HG03354 (cell line): ENCODE results near the gene MAPK8.
"Not testable (repeated sequence)": the region's sequence is repeated elsewhere in the genome, so short reads cannot be mapped to it uniquely, and the experiment has no call there.

Experiments used
- ATAC-seq: cut with Tn5 transposase; IDR thresholded peaks from one replicate; pipeline ENCODE4 v1.9.1; 2021; ENCODE audit warnings: mild to moderate bottlenecking; ENCODE audit not compliant: unreplicated experiment, poor library complexity, severe bottlenecking

The MAPK8 gene

DNA sequence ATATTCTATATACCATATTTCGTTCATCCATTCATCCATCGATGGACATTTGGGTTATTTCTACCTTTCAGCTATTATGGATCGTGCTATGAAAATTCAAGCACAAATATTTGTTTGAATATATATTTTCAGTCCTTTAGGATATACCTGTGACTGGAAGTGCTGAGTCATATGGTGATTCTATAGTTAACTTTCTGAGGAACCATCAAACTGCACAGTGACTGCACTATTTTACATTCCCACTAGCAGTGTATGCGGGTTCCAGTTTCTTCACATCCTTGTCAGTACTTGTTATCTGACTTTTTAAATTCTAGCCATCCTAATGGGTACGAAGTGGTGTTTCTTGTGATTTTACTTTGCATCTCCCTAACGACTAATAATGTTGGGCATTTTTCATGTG is 104.0 kb downstream of the MAPK8 start:
- ATAC-seq, result no peak

DNA sequence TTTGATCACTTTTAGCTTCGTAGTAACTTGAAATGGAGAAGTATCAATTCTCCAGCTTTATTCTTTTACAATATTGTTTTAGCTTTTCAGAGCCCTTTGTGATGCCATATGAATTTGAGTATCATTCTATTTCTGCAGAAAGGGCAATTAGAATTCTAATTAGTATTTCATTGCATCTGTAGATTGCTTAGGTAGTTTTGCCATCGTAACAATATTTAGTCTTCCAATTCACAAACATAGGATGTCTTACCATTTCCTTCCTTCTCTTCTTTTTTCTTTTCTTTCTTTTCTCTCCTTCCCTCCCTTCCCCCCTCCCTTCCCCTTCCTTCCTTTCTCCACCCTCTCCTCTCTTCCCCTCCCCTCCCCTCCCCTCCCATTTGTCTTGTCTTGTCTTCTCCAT is 105.0 kb downstream of the MAPK8 start:
- no peak for ATAC-seq

DNA sequence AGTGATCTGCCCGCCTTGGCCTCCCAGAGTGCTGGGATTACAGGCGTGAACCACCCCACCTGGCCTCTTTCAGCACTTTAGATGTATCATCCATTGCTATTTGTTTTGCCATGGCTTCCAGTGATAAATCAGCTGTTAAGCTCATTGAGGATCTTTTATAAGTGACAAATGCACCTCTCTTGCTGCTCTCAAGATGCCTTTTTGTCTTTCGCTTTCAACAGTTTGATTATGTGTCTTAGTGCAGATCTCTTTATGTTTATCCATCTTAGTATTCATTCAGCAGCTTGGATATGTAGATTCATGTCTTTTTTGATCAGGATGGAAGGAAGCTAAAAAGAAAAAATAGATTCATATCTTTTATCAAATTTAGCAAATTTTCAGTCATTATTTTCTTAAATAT is 105.6 kb downstream of the MAPK8 start:
- ATAC-seq, result no peak

DNA sequence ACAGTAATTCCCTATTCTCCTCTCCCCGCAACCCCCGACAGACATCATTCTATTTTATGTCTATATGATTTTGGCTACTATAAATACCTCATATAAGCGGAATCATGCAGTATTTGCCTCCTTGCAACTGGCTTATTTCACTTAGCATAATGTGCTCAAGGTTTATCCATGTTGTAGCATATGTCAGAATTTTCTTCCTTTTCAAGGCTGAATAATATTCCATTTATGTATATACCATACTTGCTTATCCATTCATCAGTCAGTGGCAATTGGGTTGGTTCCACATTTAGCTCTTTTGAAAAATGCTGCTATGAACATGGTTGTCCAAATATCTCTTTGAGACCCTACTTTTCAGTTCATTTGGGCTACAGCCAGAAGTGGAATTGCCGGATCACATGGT is 106.5 kb downstream of the MAPK8 start:
- no peak for ATAC-seq

DNA sequence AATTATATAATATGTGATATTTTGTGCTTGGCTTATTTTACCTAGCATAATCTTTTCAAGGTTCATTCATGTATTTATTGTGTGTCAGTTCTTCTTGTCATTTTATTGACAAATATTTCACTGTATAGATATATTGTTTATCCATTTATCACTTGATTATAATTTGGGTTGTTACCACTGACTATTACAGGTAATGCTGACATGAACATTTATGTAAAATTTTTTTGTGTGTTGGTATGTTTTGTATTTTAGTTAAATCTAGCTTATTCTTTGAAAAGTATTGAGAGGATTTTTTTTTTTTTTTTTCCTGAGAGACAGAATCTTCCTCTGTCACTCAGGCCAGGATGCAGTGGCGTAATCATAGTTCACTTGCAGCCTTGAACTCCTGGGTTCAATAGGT is 107.7 kb downstream of the MAPK8 start:
- ATAC-seq, result no peak

DNA sequence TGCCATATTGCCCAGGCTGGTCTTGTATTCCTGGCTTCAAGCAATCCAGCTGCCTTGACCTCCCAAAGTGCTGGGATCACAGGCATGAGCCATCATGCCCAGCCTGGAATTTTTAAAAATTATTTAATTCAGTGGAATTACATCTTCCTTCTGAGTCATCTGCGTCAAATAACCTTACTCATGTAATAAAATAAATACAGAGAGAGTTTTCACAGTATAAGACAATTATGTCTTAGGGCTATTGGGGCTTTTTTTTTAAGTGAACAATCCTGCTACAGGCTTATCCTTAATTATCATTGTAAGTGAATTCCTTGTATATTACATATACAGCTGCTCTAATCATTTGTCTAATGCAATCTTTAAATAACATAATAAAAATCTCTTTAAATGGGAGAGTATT is 108.3 kb downstream of the MAPK8 start:
- ATAC-seq, result no peak

DNA sequence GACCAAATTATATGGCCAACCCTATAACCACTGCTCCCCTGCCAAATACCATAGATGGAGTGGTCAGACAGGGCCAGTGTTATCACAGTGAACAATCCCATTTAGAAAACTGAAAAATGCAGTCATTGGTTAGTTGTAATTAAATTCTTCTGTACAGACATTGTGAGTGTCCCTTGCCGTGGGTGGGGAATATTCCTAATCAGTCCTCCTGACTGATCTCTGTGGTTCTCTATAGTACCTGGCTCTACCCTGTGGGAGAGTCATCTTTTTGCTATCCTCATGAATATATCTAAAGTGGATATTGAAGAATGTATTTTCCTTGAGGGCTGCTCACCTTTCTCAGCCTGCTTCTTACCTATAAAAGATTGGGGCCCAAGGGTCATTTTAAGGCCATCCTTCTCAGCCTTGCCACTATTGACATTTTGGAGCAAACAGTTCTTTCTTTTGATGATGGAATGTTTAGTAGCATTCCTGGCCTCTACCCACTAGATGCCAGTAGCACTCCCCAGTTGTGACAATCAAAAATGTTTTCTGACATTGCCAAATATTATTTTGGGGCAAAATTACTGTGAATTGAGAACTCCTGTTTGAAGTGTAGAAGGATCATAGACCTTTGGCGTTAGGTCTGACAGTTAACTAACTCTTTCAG is 110.2 kb downstream of the MAPK8 start:
- no peak for ATAC-seq

DNA sequence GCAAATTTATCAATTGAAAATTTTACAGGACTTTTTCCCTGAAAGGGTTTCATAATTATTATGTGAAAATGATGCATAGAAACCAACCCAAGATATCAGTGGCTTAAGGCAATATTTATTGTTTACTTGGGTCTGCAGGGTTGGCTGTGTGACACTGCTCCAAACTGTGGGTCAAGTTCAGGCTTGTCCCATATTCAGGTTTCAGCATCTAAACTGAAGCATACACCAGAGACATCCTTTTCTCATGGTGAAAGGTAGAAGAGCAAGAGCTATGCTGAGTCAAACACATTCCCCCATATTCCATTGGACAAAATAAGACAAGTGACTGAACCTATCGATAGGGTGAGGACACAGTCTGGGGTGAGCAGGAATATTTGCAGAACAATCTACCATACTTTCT is 110.9 kb downstream of the MAPK8 start:
- ATAC-seq, result no peak

DNA sequence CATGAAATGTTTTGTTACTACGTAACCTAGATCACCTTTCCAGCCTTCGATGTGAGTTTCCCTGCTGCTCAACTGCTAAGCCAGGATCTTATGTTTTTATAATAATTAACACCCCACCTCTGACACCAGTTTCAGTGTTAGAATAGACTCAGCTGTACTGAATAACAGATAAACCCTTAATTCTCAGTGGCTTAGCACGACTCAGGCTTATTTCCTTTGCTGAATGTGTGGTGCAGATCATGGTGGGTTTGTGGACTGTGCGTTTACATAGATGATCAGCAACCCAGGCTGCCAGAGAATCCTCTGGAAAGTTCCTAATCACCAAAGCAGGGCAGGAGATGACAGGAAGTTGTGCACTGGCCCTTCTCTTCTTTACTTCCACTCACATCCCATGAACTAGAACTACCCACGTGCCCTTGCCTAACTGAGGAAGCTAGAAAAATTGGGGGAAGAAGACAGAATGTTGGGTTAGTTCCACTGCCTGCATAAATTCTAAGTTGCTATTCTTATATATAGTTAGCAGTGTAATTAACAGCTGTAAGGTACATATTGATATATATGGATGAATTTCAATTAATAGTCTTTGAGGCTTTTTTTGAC is 111.8 kb downstream of the MAPK8 start:
- ATAC-seq, result no peak

DNA sequence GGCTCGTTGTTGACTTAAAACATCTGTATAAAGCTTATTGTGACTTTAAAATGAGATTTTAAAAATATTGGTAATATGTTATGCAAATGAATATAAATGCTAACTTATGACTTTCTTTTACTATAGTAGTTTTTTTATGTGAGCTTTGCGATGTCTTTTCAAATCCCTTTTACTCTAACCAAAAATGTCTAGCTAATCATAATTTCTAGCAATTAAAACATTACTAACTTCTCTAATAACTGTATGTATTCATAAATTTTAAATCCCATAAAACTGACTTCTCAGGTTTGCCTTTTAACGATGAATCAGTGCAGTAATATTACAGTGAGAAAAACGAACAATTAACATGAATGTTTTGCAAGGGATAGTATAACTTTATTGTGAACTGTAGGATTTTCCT is 113.2 kb downstream of the MAPK8 start:
- ATAC-seq, result no peak

DNA sequence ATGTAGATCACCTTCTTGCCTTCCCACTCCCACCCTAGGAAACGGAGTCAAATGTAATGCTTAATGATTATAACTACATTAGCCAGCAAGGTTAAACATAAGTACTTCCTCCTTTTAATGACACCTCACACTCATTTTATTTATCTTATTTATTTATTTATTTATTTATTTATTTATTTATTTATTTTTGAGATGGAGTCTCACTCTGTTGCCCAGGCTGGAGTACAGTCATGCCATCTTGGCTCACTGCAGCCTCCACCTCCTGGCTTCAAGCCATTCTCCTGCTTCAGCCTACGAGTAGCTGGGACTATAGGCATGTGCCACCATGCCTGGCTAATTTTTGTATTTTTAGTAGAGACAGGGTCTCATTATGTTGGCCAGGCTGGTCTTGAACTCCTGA is 115.4 kb downstream of the MAPK8 start:
- ATAC-seq, result not testable (repeated sequence)

DNA sequence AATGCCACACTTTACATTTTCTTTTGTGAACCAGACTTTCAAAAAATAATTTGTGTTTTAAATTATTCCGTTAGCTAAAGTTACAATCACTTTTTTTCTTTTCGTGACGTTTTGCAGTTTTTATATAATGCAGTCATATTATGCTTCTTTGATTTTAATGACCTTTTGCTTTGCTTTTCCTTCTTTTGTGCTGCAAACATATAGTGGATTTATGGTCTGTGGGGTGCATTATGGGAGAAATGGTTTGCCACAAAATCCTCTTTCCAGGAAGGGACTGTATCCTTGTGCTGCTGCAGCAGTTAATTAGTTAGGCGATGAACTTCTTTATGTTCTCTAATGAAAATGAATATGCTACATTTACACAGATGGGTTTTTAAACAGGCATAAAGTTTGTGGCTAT is 117.4 kb downstream of the MAPK8 start:
- ATAC-seq, result no peak

DNA sequence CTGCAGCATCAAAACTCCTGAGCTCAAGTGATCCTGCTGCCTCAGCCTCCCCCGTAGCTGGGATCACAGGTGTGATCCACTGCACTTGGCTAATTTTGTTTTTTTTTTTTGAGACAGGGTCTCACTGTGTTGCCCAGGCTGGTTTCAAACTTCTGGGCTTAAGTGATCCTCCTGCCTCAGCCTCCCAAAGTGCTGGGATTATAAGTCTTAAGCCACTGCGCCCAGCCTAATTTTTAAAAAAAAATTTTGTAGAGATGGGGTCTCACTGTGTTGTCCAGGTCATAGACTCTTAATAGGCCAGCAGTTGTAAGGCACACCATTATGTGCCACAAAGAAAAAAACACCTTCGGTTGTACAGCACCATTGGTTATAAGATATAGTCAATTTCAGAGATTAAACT is 122.4 kb downstream of the MAPK8 start:
- no peak for ATAC-seq

DNA sequence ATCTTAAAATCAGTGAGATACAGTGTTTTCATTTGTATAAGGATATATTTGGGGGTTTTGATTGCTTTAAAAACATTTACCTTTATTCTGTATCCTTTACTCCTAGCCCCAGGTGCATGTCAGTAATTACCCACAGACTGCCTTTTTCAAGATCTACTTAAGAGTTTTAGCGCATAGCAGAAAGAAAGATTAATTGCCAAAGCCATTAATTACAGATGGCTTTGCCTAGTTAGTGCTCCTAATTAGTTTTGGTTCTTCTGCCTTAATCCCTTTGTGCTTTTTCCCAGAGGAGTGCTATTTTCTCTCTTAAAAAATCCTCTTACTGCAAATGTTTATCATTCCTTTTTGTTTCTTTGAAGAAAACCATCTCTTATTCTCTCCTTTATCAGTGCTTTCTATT is 122.8 kb downstream of the MAPK8 start:
- ATAC-seq, result no peak

DNA sequence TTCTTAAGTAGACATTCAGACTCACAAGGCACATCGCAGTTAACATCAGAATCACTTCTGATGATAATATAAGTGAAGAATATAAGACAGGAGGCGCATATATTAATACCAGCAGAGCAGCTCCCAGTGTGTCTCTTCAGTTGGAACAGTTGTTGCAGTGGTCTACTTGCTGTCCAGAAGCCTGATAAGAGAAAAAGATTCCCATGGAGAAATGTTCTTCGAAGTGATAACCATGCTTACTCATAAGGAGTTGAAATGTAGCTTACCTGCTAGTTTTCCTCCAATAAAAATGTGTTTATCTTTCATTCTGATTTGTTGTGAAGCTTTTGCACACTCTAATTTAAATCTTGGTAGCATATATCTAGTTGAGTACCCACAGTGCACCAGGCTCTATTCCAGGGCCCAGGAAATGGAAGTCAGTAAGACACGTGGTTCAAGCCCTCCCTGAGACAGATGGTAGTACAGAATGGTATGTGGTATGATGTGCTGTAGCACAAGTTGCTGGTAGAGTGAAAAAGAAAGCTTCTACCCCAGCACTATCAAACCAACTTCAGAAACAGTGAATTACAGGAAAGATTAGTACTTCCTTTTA is 124.0 kb downstream of the MAPK8 start:
- ATAC-seq, result no peak

DNA sequence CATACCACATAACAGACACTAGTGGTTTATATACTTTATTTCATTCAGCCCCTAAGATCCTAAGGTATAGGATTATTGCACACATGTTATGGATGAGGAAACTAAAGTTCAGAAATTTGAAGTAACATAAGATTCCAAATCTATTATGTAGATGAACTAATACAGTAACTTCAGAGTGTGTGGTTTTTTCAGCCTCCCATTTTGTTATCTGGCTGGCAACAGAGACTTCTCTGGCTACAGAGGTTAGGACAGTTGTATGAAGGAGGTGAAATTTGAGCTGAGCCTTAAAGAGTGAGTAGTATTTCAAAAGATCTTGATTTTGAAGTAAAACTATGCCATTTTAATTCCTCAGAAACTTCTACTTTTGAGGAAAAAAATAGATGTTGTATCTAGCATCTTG is 125.4 kb downstream of the MAPK8 start:
- ATAC-seq, result no peak

DNA sequence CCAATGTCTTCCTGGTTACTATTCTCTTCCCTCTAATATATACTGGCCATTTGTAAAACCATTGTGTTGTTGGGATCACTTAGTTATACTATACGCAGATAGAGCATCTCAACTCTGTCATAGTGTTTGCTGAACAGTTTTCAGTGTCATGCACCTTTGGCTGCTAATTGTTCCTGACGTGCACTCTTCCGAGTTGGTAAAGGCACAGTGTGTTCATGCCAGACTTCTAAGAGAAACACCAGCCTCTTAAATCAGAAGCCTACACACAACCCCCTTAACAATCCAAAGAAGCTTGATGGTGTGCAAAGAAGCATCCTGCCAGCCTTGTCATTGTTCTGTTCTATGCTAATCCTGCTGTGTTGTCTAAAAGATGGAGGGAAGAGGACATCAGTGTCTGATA is 131.1 kb downstream of the MAPK8 start:
- no peak for ATAC-seq

DNA sequence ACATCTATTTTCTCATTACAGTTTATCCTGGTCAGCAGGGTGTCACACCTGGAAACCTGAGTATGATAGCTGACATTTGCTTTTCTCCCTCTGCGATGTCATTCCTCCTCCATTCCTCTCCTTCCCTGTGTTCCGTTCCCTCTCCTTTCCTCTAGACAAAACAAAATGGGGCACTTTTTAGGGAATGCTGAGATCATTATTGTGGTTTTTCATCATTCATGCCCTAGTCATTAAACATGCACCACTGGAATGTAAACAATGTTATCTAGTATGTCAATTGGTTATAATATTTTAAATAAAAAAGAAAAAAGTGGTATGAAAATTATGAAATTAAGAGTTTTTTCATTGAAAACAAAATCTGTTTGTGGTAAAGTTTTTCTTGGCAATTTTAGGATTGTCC is 132.6 kb downstream of the MAPK8 start:
- no peak for ATAC-seq

DNA sequence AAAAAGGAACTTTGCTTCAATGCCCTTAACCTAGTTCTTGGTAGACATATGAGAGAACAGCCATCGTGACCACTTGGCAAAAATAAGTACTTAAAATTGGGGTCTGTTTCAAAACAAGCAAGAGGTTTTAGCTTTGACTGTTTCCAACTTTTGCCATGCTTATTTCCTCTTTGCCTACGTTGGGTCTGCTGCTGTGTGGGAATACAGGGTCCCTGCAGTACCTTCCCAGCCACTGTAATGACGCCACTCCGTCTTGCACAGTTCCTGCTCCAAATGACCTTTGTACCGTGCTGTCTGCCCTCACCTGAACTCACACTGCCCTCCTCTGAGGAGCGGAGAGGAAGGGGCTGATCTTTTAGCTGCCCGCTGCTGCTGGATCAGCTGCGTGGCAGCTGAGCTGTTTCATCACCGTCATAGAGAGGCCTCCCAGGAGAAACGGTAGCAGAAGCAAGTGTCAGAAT is 133.1 kb downstream of the MAPK8 start:
- ATAC-seq, result no peak

DNA sequence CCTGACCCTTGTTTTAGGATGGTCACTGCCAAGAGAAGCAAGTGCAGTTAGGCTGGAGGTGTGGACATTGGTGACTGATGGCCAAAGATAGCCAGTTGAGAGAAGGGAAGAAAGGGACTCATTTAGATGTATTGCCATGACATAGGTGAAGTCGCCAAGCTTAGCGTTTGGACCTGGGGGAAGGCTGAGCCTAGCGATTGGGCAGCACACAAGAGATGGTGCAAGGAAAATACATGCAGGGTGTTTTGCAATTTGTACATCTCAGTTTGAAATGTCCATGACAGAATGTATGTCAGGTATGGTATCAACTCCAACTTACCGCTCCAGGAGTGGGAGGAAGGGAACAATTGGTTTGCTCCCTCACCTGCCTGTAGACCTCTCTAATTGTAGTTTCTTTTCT is 134.3 kb downstream of the MAPK8 start:
- no peak for ATAC-seq

DNA sequence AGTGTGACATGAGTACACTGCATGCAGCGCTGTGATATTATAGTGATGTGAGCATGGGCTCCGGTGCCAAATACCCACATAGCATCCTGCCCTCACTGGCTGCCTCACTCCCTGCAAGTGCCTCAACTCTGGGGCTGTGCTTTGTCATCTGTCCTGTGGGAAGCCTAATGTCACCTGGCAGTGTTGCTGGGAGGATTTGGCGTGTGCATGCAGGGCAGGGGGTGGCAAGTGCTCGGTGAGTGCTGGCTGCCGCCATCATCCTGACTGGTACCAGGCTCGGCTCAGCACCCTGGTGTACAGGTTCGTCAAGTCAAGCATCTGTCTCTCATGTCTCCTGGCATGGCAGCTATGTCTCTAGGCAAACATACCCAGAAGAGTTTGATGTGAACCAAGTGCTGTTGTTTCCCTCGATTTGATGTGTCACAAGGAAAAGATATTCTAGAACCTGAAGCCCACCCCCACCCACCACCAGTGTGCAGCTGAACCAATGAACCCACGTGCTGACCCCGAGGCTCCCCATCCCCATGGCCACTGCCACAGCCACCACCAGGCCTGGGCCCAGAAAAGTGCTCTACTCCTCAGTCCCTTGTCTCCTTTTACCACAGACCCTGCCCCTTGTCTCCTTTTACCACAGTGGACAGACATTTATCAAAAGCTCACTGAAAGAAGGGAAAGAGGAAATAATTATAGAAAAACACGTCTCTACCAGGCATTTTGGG is 135.8 kb downstream of the MAPK8 start:
- ATAC-seq, result no peak
